ENCODE measurements around the gene GIMAP8. TPM values are rescaled to one million over a fixed set of nuclear protein-coding genes. Genes with fewer than 3 reads are reported as not detected.

Gene GIMAP8
- total RNA-seq, 1 donor from 2014 or later: not detected

DNA sequence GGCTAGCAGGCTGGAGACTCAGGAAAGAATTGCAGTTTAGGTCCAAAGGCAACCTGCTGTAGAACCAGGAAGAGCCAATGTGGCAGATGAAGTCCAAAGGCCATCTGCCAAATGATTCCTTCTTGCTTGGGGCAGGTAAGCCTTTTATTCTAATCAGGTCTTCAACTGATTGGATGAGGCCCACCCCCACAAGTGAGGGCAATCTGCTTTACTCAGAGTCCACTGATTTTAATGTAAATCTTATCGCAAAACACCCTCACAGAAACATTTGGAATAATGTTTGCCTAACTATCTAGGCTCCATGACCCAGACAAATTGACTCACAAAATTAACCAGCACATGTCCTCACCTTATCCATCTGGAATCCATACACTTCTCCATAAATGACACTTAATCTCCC, 7.8 kb downstream of the GIMAP8 start:
- H3K36me3 Mint-ChIP-seq (ENCODE audit: low read depth): peaks cover 5% of the 10 kb centered on the region
- H3K4me1 Mint-ChIP-seq (ENCODE audit: low read depth): no peaks in the 10 kb centered on the region
- H3K4me3 Mint-ChIP-seq (ENCODE audit: unreplicated experiment): no peak overlapping the region
- no peak overlapping the region for H3K27ac Mint-ChIP-seq (ENCODE audit: unreplicated experiment)
- H3K27me3 Mint-ChIP-seq (ENCODE audit: low read depth): no peaks in the 10 kb centered on the region
- no peak for TF ChIP-seq CTCF (IDR thresholded peaks at IDR 0.05)
- no peak for DNase-seq (ENCODE audit: low spot score)
- H3K9me3 Mint-ChIP-seq (ENCODE audit: low read depth): peaks cover 28% of the 10 kb centered on the region

GRCh38 chr7:150458756-150459155, 8.3 kb downstream of the GIMAP8 start:
- no peak overlapping the region for H3K4me3 Mint-ChIP-seq (ENCODE audit: unreplicated experiment)
- H3K4me1 Mint-ChIP-seq (ENCODE audit: low read depth): no peaks in the 10 kb centered on the region
- no peak for TF ChIP-seq CTCF (IDR thresholded peaks at IDR 0.05)
- peaks cover 5% of the 10 kb centered on the region for H3K36me3 Mint-ChIP-seq (ENCODE audit: low read depth)
- no peaks in the 10 kb centered on the region for H3K27me3 Mint-ChIP-seq (ENCODE audit: low read depth)
- DNase-seq (ENCODE audit: low spot score): no peak
- H3K27ac Mint-ChIP-seq (ENCODE audit: unreplicated experiment): no peak overlapping the region
- H3K9me3 Mint-ChIP-seq (ENCODE audit: low read depth): peaks cover 30% of the 10 kb centered on the region

- H3K27ac Mint-ChIP-seq (ENCODE audit: unreplicated experiment): no peak overlapping the region
- no peak overlapping the region for H3K4me3 Mint-ChIP-seq (ENCODE audit: unreplicated experiment)
- H3K9me3 Mint-ChIP-seq (ENCODE audit: low read depth): peaks cover 27% of the 10 kb centered on the region
- peaks cover 3% of the 10 kb centered on the region for H3K36me3 Mint-ChIP-seq (ENCODE audit: low read depth)
- peaks cover 1% of the 10 kb centered on the region for H3K4me1 Mint-ChIP-seq (ENCODE audit: low read depth)
- no peak for DNase-seq (ENCODE audit: low spot score)
- no peak for TF ChIP-seq CTCF (IDR thresholded peaks at IDR 0.05)
- peaks cover 12% of the 10 kb centered on the region for H3K27me3 Mint-ChIP-seq (ENCODE audit: low read depth)
These were observed 11.1 kb downstream of the GIMAP8 start for GRCh38 chr7:150461520-150461919.

GRCh38 chr7:150462413-150462812, 12.0 kb downstream of the GIMAP8 start:
- H3K4me1 Mint-ChIP-seq (ENCODE audit: low read depth): peaks cover 3% of the 10 kb centered on the region
- DNase-seq (ENCODE audit: low spot score): no peak
- TF ChIP-seq CTCF (IDR thresholded peaks at IDR 0.05): no peak
- H3K27me3 Mint-ChIP-seq (ENCODE audit: low read depth): peaks cover 19% of the 10 kb centered on the region
- no peak overlapping the region for H3K27ac Mint-ChIP-seq (ENCODE audit: unreplicated experiment)
- H3K36me3 Mint-ChIP-seq (ENCODE audit: low read depth): peaks cover 3% of the 10 kb centered on the region
- peaks cover 26% of the 10 kb centered on the region for H3K9me3 Mint-ChIP-seq (ENCODE audit: low read depth)
- H3K4me3 Mint-ChIP-seq (ENCODE audit: unreplicated experiment): no peak overlapping the region

- TF ChIP-seq CTCF (IDR thresholded peaks at IDR 0.05): no peak
- no peak overlapping the region for H3K27ac Mint-ChIP-seq (ENCODE audit: unreplicated experiment)
- peaks cover 27% of the 10 kb centered on the region for H3K27me3 Mint-ChIP-seq (ENCODE audit: low read depth)
- H3K4me3 Mint-ChIP-seq (ENCODE audit: unreplicated experiment): no peak overlapping the region
- peaks cover 3% of the 10 kb centered on the region for H3K4me1 Mint-ChIP-seq (ENCODE audit: low read depth)
- DNase-seq (ENCODE audit: low spot score): no peak
- peaks cover 3% of the 10 kb centered on the region for H3K36me3 Mint-ChIP-seq (ENCODE audit: low read depth)
- H3K9me3 Mint-ChIP-seq (ENCODE audit: low read depth): peaks cover 26% of the 10 kb centered on the region
These were observed 13.0 kb downstream of the GIMAP8 start for GRCh38 chr7:150463461-150463860.

All from chondrocyte (in vitro differentiated cells).